Thyroid gland (tissue), 4 donors: Measurements from ENCODE around the gene CSNK2A2.

Source experiments
- CTCF ChIP-seq, 6 experiments: fragments of 200-600 bp in 3 of 6; fragments of 450-650 bp in 3 of 6; sonication (generic) in 3 of 6; IDR thresholded peaks; one replicate each; pipeline ENCODE4 v1.5.1; 2016 to 2019; ENCODE audit warnings: antibody characterized with exemption in 6 of 6, mild to moderate bottlenecking in 2 of 6, inconsistent platforms in 1 of 6, moderate library complexity in 1 of 6
- POLR2A ChIP-seq, 2 donors: fragments of 450-650 bp; IDR thresholded peaks; one replicate each; pipeline ENCODE4 v1.6.1; 2017; ENCODE audit warnings: antibody characterized with exemption in 2 of 2, mild to moderate bottlenecking in 2 of 2, moderate library complexity in 1 of 2

- TF ChIP-seq CTCF (IDR thresholded peaks at IDR 0.05): no peak
- TF ChIP-seq POLR2A (IDR thresholded peaks at IDR 0.05): no peak
These were observed 45.5 kb downstream of the CSNK2A2 start for GRCh38 chr16:58152246-58152868.
